HG02571 (cell line): Measurements from ENCODE around the gene PPP6R2.

Experiments
- ATAC-seq: cut with Tn5 transposase; IDR thresholded peaks from one replicate; pipeline ENCODE4 v1.9.1; 2021; ENCODE audit warnings: mild to moderate bottlenecking, moderate library complexity; ENCODE audit not compliant: unreplicated experiment

The PPP6R2 gene

GRCh38 chr22:50305923-50306566 is 37.1 kb upstream of the PPP6R2 start:
- ATAC-seq, result no peak

GRCh38 chr22:50306753-50307749 is 36.1 kb upstream of the PPP6R2 start, which contains the start of gene PLXNB2:
Gene PLXNB2 (minus strand): TSS chr22:50307646. CDS start chr22:50290584, 17,062 bp downstream.
- ATAC-seq, result no peak

- ATAC-seq, result no peak
Observed at GRCh38 chr22:50307890-50308596, 35.1 kb upstream of the PPP6R2 start.

GRCh38 chr22:50308597-50308935 is 34.6 kb upstream of the PPP6R2 start:
- no peak for ATAC-seq

GRCh38 chr22:50308986-50309600 is 34.0 kb upstream of the PPP6R2 start:
- no peak for ATAC-seq

GRCh38 chr22:50309601-50309991 is 33.5 kb upstream of the PPP6R2 start:
- ATAC-seq, result no peak

- no peak for ATAC-seq
Observed at GRCh38 chr22:50310031-50310722, 33.0 kb upstream of the PPP6R2 start.

GRCh38 chr22:50310949-50311444 is 32.1 kb upstream of the PPP6R2 start:
- ATAC-seq, result no peak

- no peak for ATAC-seq
Observed at GRCh38 chr22:50311606-50312351, 31.3 kb upstream of the PPP6R2 start.

- no peak for ATAC-seq
Observed at GRCh38 chr22:50312371-50312770, 30.8 kb upstream of the PPP6R2 start.

GRCh38 chr22:50313021-50313420 is 30.1 kb upstream of the PPP6R2 start:
- no peak for ATAC-seq

GRCh38 chr22:50313600-50313999 is 29.5 kb upstream of the PPP6R2 start:
- ATAC-seq, result no peak

GRCh38 chr22:50314081-50314454 is 29.1 kb upstream of the PPP6R2 start:
- ATAC-seq, result peak; percentile 3

- ATAC-seq, result peak; percentile 78
Observed at GRCh38 chr22:50314455-50315288, 28.5 kb upstream of the PPP6R2 start.

- no peak for ATAC-seq
Observed at GRCh38 chr22:50315289-50316113, 27.6 kb upstream of the PPP6R2 start.

GRCh38 chr22:50316114-50317065 is 26.7 kb upstream of the PPP6R2 start:
- ATAC-seq, result no peak

- no peak for ATAC-seq
Observed at GRCh38 chr22:50317178-50317577, 25.9 kb upstream of the PPP6R2 start.
